Activated CD8-positive, alpha-beta memory T cell treated with anti-CD3 and anti-CD28 coated beads, Interleukin-2, amount 10 ng/mL, durations not matched to agents 7 days and 5 days (primary cell): ENCODE results near the gene SLC17A3. TPM values are rescaled to one million over a fixed set of nuclear protein-coding genes. Genes with fewer than 3 reads are reported as not detected.

Experiments
- ATAC-seq: fragments of 150-1000 bp; cut with Tn5 transposase; one replicate; pipeline ENCODE4 v1.10.0; 2021; ENCODE audit warnings: moderate library complexity
- CTCF ChIA-PET: fragments of 350-600 bp; sonication (Branson Sonifier 250); formaldehyde crosslinking; loops from one replicate; lab custom pipeline; 2021; ENCODE audit warnings: antibody characterized with exemption; lab: Charles Lee
- DNase-seq: peaks from one replicate; pipeline ENCODE4 v3.0.0-alpha.2; 2020
- H3K27ac Mint-ChIP-seq: one replicate; pipeline ENCODE4 v1.8.0; 2021; ENCODE audit warnings: mild to moderate bottlenecking, mixed read lengths
- H3K27me3 Mint-ChIP-seq: one replicate; pipeline ENCODE4 v1.8.0; 2021; ENCODE audit warnings: mixed read lengths
- H3K36me3 Mint-ChIP-seq: one replicate; pipeline ENCODE4 v1.8.0; 2021; ENCODE audit warnings: mild to moderate bottlenecking, mixed read lengths
- H3K4me1 Mint-ChIP-seq: one replicate; pipeline ENCODE4 v1.8.0; 2021; ENCODE audit warnings: mixed read lengths
- H3K4me3 Mint-ChIP-seq: one replicate; pipeline ENCODE4 v1.8.0; 2021; ENCODE audit warnings: mild to moderate bottlenecking, moderate library complexity, mixed read lengths
- H3K9me3 Mint-ChIP-seq: one replicate; pipeline ENCODE4 v1.8.0; 2022; ENCODE audit warnings: low read depth, mixed read lengths
- total RNA-seq, 2 experiments: library from RNA; stranded (reverse); gene quantifications; one replicate each; pipeline ENCODE4 v1.2.3, GENCODE V29; 2021

SLC17A3 gene
- total RNA-seq, 2 experiments from 2014 or later = 0.26 to 0.76 TPM

DNA sequence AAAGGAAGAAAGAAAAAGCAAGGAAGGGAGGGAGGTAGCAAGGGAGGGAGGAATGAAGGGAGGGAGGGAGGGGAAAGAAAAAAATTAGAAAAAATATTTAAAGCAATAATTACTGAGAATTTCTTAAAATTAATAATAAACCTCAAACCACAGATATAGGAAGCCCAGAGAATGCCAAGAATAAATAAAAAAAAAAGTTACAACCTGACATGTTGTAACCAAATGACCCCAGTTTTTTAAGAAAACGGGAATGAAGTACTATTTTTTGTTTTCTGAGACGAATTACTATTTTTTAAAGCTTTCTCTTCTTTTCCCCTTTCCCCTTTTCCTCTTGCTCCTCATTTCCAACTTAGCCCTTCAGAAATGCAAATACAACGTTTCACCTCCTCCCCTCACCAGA is 58.8 kb downstream of the SLC17A3 start:
- Mint-ChIP-seq H3K4me1 (no peaks in the 10 kb centered on the region), H3K4me3 (no peak overlapping the region), H3K9me3 (no peaks in the 10 kb centered on the region), H3K36me3 (peaks cover 2% of the 10 kb centered on the region), H3K27ac (no peak overlapping the region), H3K27me3 (peaks cover 7% of the 10 kb centered on the region)
- ATAC-seq (no peak), DNase-seq (no peak)
- CTCF ChIA-PET = no interaction called here

DNA sequence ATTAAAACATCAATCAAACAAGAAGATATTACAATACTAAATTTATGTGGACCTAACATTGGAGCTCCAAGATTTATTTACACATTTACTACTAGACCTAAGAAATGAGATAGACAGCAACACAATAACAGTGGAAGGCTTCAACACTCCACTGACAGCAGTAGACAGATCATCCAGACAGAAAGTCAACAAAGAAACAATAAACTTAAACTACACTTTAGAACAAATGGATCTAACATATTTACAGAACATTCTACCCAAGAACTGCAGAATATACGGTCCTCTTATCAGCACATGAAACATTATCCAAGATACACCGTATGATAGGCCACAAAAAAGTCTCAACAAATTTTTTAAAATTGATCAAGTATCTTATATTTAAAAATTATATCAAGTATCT is 69.2 kb downstream of the SLC17A3 start:
- H3K9me3 Mint-ChIP-seq = no peaks in the 10 kb centered on the region
- peaks cover 34% of the 10 kb centered on the region for H3K27me3 Mint-ChIP-seq
- CTCF ChIA-PET = interaction anchor here (0.9 kb wide), 1 partner anchor 85 kb away, joined by 3 read pairs; no protein-coding TSS in a partner anchor
- ATAC-seq = no peak
- H3K4me3 Mint-ChIP-seq = no peak overlapping the region
- no peaks in the 10 kb centered on the region for H3K4me1 Mint-ChIP-seq
- DNase-seq = no peak
- no peaks in the 10 kb centered on the region for H3K36me3 Mint-ChIP-seq
- no peak overlapping the region for H3K27ac Mint-ChIP-seq

DNA sequence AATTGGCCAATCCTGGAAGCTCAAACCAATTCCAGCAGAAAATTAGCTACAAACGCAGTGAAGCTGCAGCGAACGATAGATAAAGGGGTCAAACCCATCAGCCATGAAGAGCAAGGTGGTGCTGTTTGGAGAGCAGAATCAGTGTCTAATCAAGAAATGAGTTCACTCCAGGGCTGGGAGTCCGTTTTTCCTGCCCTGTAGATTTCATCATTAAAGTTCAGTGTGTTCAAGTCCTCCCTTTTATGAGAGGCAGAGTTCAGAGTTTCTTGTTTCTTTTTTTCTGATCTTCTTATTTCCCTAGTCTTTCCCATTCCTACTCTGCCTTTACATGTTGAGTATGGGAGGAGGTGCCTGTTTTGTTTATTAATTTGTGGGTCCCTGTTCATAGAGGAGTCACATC is 72.6 kb downstream of the SLC17A3 start:
- DNase-seq (no peak), ATAC-seq (no peak)
- Mint-ChIP-seq H3K9me3 (no peaks in the 10 kb centered on the region), H3K4me3 (no peak overlapping the region), H3K27ac (no peak overlapping the region), H3K4me1 (no peaks in the 10 kb centered on the region), H3K27me3 (peaks cover 37% of the 10 kb centered on the region), H3K36me3 (no peaks in the 10 kb centered on the region)
- CTCF ChIA-PET = no interaction called here

Other genes with a start within 250 kb of the SLC17A3 start
- not detected for gene SCGN, start 222.0 kb downstream of the SLC17A3 start, total RNA-seq
- not detected for gene SLC17A4, start 119.5 kb downstream of the SLC17A3 start, total RNA-seq
- gene SLC17A1, start 42.2 kb downstream of the SLC17A3 start, total RNA-seq = not detected
- gene SLC17A2, start 56.4 kb upstream of the SLC17A3 start, total RNA-seq = not detected
- gene TRIM38, start 88.6 kb upstream of the SLC17A3 start, total RNA-seq = 10 to 100 TPM; 19.0 to 28.2 TPM
- 1 to 10 TPM; 1.6 to 3.4 TPM for gene HFE, start 213.2 kb upstream of the SLC17A3 start, total RNA-seq